ENCODE measurements around the gene NDUFB6. TPM values are rescaled to one million over a fixed set of nuclear protein-coding genes. Genes with fewer than 3 reads are reported as not detected.

The NDUFB6 gene
- total and polyA plus RNA-seq, 9 of the 15 experiments (the other 6 are each of a cell fraction or from before 2014, with no cell fraction given) = 26.5 to 88.1 (median 64.0) TPM

DNA sequence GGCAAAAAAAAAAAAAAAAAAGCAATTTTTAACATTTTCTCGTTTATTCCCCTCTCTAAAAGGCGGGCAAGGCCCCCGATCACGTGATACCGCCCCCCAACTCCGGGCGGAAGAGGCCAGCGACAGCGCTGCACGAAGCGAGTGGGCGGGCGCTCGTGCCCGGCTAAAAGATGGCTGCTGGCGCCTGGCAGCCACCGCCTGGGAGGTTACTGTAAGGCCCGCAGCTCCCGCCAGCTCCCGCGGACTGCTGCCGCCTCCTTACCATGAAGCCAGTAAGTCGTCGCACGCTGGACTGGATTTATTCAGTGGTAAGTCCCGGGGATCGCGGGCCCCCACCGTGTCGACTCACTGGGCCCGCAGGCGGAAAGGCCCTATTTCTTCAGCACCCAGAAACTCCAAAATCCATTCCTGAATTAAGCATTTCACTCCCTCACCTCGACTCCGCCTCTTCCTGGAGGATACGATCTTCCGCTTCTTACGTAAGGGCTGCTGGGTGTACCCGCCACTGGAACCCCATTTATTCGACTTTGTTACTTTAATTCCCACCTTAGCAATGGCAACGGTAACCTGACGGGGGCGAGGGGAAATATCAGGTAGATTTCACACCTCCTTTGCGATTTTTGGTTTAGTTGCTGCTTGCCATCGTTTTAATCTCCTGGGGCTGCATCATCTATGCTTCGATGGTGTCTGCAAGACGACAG, 20.6 kb downstream of the NDUFB6 start, which contains the start of the genes SMIM27 and TOPORS (continued):
- TF ChIP-seq NKRF (IDR thresholded peaks at IDR 0.05; ENCODE audit: borderline replicate concordance) = peak; percentile 27; the same call in 1 of the 2 replicates
- TF ChIP-seq PHF8 (IDR thresholded peaks at IDR 0.05; ENCODE audit: borderline replicate concordance, low read length) = peak; percentile 85
- peak; percentile 97 for TF ChIP-seq TAF7 (tag; IDR thresholded peaks at IDR 0.05)
- TF ChIP-seq BRCA1 (IDR thresholded peaks at IDR 0.05) = no peak
- TF ChIP-seq BRCA1 (CRISPR knock-in tag; IDR thresholded peaks at IDR 0.05) = no peak
- peak; percentile 73 for TF ChIP-seq KDM5B (IDR thresholded peaks at IDR 0.05; ENCODE audit: insufficient replicate concordance, low read depth, low read length)
- TF ChIP-seq MYC (IDR thresholded peaks at IDR 0.05; ENCODE audit: low read depth, low read length) = peak; percentile 37; the same call in 1 of the 2 replicates
- no peak for TF ChIP-seq MYC (CRISPR knock-in tag; IDR thresholded peaks at IDR 0.05; ENCODE audit: borderline replicate concordance, low read depth)
- peak; percentile 32; the same call in 1 of the 2 replicates for TF ChIP-seq SIN3B (IDR thresholded peaks at IDR 0.05; ENCODE audit: low read depth)
- peak; percentile 44; the same call in 1 of the 2 replicates for TF ChIP-seq CEBPG (CRISPR knock-in tag; IDR thresholded peaks at IDR 0.05)
- peak in 1 of 2 experiments; percentile 66; a peak in 3 of 4 replicates for TF ChIP-seq CEBPG (tag; conservative IDR thresholded peaks at IDR 0.05 in 1 of 2, IDR thresholded peaks at IDR 0.05 in 1 of 2)
- 0 out of 2 replicates have a peak, but pooled peaks have one; percentile 26 for TF ChIP-seq GTF2F1 (IDR thresholded peaks at IDR 0.05; ENCODE audit: low read depth, low read length)
- TF ChIP-seq SREBF1 (IDR thresholded peaks at IDR 0.05; ENCODE audit: borderline replicate concordance, low read depth, low read length) = 0 out of 2 replicates have a peak, but pooled peaks have one; percentile 29
- no peak for TF ChIP-seq SETDB1 (IDR thresholded peaks at IDR 0.05; ENCODE audit: low read length)
- no peak for TF ChIP-seq NR2C2 (CRISPR knock-in tag; IDR thresholded peaks at IDR 0.05)
- TF ChIP-seq NR2C2 (tag; IDR thresholded peaks at IDR 0.05) = peak; percentile 33; the same call in 1 of the 2 replicates
- TF ChIP-seq POLR2H (tag; IDR thresholded peaks at IDR 0.05; ENCODE audit: low read depth) = peak; percentile 82
- peak; percentile 60 for TF ChIP-seq ATF7 (IDR thresholded peaks at IDR 0.05)
- TF ChIP-seq SUPT5H (IDR thresholded peaks at IDR 0.05) = peak; percentile 83
- TF ChIP-seq ZNF224 (CRISPR knock-in tag; IDR thresholded peaks at IDR 0.05) = no peak
- TF ChIP-seq, protein P1, sequence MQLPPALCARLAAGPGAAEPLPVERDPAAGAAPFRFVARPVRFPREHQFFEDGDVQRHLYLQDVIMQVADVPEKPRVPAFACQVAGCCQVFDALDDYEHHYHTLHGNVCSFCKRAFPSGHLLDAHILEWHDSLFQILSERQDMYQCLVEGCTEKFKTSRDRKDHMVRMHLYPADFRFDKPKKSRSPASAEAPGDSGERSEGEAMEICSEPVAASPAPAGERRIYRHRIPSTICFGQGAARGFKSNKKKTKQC (CRISPR knock-in tag; IDR thresholded peaks at IDR 0.05) = peak; percentile 78; the same call in 1 of the 2 replicates
- no peak for TF ChIP-seq NFATC3 (IDR thresholded peaks at IDR 0.05)
- TF ChIP-seq POLR2B (IDR thresholded peaks at IDR 0.05; ENCODE audit: low read depth, partially characterized antibody) = peak; percentile 80
- no peak for TF ChIP-seq HNRNPL (IDR thresholded peaks at IDR 0.05; ENCODE audit: low read depth, low read length)
- TF ChIP-seq, protein P2, sequence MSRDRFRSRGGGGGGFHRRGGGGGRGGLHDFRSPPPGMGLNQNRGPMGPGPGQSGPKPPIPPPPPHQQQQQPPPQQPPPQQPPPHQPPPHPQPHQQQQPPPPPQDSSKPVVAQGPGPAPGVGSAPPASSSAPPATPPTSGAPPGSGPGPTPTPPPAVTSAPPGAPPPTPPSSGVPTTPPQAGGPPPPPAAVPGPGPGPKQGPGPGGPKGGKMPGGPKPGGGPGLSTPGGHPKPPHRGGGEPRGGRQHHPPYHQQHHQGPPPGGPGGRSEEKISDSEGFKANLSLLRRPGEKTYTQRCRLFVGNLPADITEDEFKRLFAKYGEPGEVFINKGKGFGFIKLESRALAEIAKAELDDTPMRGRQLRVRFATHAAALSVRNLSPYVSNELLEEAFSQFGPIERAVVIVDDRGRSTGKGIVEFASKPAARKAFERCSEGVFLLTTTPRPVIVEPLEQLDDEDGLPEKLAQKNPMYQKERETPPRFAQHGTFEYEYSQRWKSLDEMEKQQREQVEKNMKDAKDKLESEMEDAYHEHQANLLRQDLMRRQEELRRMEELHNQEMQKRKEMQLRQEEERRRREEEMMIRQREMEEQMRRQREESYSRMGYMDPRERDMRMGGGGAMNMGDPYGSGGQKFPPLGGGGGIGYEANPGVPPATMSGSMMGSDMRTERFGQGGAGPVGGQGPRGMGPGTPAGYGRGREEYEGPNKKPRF (IDR thresholded peaks at IDR 0.05; ENCODE audit: low read depth, low read length) = no peak
